BE2C (cell line): ENCODE measurements around the gene DOCK2.
"Not testable (repeated sequence)": the region's sequence is repeated elsewhere in the genome, so short reads cannot be mapped to it uniquely, and the experiment has no call there.

Experiments used
- DNase-seq: peaks from one replicate; pipeline ENCODE4 v3.0.0-alpha.2; 2020
- H3K27me3 ChIP-seq: fragments of 250-450 bp; sonication (Bioruptor Pico); 2 replicates; pipeline ENCODE4 v1.5.1; 2020; ENCODE audit warnings: mild to moderate bottlenecking
- H3K36me3 ChIP-seq: fragments of 250-450 bp; sonication (Bioruptor Pico); 2 replicates; pipeline ENCODE4 v1.5.1; 2020; ENCODE audit warnings: mild to moderate bottlenecking
- H3K4me1 ChIP-seq: fragments of 250-450 bp; sonication (Bioruptor Pico); 2 replicates; pipeline ENCODE4 v1.5.1; 2020
- H3K4me3 ChIP-seq: 2 replicates; pipeline ENCODE4 v1.5.1; 2011; ENCODE audit warnings: low read depth, low read length
- H3K9me3 ChIP-seq: fragments of 250-450 bp; sonication (Bioruptor Pico); 2 replicates; pipeline ENCODE4 v1.5.1; 2020
- TF ChIP-seq, protein P1 (sequence below): IDR thresholded peaks from 2 replicates; pipeline ENCODE4 v1.5.1; 2012; ENCODE audit warnings: mild to moderate bottlenecking, low read depth, low read length

The DOCK2 gene

DNA sequence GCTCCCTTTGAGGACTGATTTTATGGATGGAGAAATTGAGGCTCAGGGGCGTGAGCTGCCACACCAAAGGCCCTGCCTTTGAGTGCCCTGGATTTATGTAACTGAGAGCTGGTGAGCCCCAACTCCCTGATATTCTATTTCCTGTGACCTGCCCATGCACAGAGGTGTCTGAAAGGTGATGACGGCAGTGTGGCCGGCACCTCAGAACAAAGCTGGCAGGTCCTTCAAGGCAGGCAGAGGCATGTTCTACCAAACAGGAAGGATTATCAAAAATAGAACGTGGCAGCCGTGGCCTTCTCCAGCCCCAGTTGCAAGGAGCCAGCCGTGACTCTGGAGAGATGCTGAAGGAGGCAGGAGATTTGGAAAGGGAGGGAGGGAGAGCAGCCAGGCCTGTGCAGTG lies 307.0 kb downstream of the DOCK2 start:
- H3K36me3 ChIP-seq, result no peaks in the 10 kb centered on the region
- no peaks in the 10 kb centered on the region for H3K27me3 ChIP-seq
- H3K4me1 ChIP-seq, result no peaks in the 10 kb centered on the region
- no peak for DNase-seq
- no peak overlapping the region for H3K4me3 ChIP-seq
- TF ChIP-seq, protein P1, sequence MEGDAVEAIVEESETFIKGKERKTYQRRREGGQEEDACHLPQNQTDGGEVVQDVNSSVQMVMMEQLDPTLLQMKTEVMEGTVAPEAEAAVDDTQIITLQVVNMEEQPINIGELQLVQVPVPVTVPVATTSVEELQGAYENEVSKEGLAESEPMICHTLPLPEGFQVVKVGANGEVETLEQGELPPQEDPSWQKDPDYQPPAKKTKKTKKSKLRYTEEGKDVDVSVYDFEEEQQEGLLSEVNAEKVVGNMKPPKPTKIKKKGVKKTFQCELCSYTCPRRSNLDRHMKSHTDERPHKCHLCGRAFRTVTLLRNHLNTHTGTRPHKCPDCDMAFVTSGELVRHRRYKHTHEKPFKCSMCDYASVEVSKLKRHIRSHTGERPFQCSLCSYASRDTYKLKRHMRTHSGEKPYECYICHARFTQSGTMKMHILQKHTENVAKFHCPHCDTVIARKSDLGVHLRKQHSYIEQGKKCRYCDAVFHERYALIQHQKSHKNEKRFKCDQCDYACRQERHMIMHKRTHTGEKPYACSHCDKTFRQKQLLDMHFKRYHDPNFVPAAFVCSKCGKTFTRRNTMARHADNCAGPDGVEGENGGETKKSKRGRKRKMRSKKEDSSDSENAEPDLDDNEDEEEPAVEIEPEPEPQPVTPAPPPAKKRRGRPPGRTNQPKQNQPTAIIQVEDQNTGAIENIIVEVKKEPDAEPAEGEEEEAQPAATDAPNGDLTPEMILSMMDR, result no peak
- H3K9me3 ChIP-seq, result no peaks in the 10 kb centered on the region

DNA sequence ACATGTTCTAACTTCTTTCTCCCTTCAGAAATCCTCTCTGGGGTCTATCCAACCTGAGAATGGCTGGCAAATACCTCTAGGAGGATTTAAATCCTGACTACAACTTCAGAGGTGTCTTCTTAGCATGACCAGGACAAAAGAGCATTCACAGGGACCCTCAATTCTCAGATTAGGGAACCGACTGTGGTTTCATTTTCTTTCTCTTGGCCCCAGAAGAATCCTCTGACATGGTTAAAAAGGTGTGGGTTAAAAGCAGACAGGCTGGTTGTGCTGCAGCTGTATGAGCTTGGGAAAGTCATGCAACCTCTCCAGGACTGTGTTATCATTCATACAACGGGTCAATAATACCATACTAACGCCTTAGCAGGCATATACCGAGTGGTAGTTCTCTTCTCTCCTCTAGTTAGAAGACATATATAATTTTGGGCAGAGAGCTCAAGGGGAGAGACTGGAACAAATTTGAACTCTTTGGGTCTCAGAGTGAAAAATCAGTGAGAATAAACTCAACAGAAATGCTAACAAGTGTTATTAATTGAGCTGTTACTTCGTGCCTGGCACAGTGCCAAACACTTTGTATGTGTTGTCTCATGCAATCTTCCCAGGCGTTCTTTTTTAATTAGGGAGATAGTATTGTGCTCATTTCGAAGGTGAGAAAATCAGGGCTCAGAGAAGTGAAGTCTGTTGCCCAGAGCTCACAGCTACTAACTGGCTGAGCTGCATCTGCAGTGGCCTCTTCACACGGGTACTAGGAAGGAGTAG lies 308.0 kb downstream of the DOCK2 start:
- Histone ChIP-seq H3K4me3 (no peak overlapping the region), H3K27me3 (no peaks in the 10 kb centered on the region), H3K4me1 (no peaks in the 10 kb centered on the region), H3K36me3 (no peaks in the 10 kb centered on the region), H3K9me3 (no peaks in the 10 kb centered on the region)
- DNase-seq, result no peak
- TF ChIP-seq, protein P1, result no peak

DNA sequence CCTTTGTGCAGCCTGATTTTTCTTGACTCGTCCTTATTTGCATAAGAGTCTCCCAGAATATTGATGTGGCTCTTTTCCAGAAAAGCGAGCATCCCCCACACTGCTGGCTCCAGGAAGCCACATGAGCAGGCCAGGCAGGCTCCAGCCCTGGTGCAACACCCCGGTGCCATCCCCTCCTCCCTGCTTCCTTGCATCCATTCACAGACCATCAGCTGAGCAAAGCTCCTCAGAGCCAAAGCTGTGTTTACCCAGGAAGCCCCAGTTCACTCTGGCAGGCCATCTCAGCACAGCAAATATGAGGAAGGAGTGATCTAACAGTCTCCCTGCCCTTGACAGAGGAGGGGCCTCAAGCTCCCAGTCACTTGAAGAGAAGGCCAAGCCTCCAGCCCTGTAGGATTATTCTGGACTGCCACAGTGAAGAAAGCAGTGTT lies 308.8 kb downstream of the DOCK2 start:
- no peaks in the 10 kb centered on the region for H3K36me3 ChIP-seq
- H3K4me1 ChIP-seq, result no peaks in the 10 kb centered on the region
- no peak for DNase-seq
- no peak overlapping the region for H3K4me3 ChIP-seq
- no peaks in the 10 kb centered on the region for H3K27me3 ChIP-seq
- TF ChIP-seq, protein P1, result no peak
- no peaks in the 10 kb centered on the region for H3K9me3 ChIP-seq

DNA sequence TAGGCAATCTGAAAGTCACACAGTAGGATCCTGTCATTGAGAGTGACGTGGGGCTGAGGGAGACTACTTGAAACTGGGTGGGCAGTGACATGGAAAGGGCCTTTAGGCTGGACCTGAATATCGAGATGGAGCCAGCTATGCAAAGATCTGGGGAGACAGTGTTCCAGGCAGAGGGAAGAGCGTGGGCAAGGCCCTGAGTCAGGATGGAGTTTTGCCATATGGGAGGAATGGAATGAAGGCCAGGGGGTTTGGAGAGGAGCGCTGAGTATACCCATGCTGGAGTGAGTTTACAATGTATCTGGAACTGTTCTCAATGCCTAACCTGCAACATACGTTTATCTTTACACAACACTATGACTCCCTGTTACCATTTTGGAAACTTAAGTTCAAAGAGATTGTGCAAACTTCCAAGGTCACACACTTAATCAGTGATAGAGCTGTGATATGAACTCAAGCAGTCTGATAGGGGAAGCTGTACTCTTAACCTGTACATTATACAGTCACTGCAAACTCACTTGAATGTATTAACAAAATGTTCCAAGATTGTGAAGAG lies 309.7 kb downstream of the DOCK2 start:
- no peaks in the 10 kb centered on the region for H3K36me3 ChIP-seq

DNA sequence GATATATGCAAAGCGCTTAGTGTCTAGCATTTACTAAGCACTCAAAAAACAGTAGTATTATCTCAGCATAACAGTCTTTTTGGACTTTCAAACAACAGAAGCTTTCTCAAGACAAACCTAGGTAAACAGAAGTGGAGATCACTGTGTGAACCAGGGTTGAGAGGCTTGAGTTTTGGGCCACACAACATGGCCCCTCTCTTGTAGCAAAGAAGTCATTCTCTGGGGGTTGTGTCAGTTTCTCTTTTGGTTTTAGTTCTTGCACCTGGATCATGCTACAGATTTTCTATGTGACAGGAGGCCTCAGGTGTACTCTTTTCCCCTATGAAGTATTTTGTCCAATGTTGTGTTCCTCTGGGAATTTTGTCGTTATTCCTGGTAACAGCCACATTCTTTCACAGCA lies 313.3 kb downstream of the DOCK2 start:
- Histone ChIP-seq H3K9me3 (no peaks in the 10 kb centered on the region), H3K27me3 (no peaks in the 10 kb centered on the region), H3K36me3 (no peaks in the 10 kb centered on the region), H3K4me1 (no peaks in the 10 kb centered on the region), H3K4me3 (no peak overlapping the region)
- TF ChIP-seq, protein P1, result no peak
- DNase-seq, result no peak

More for the DNA sequence above, 309.7 kb downstream of the DOCK2 start:
- no peak overlapping the region for H3K4me3 ChIP-seq
- TF ChIP-seq, protein P1, result no peak
- H3K4me1 ChIP-seq, result no peaks in the 10 kb centered on the region
- no peaks in the 10 kb centered on the region for H3K27me3 ChIP-seq
- no peak for DNase-seq
- no peaks in the 10 kb centered on the region for H3K9me3 ChIP-seq

DNA sequence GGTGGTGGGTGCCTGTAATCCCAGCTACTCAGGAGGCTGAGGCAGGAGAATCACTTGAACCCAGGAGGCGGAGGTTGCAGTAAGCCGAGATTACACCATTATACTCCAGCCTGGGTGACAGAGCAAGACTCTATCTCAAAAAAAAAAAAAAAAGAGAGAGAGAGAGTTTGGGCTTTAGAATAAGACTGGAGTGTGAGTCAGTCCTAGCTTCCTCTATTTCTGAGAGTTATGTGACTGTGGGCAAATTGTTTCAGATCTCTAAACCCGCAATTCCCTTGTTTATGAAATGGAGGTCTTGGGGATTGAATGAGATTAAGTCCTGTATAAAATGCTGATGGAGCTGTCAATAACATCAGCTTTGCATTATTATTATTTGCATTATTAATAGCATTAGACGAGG lies 316.1 kb downstream of the DOCK2 start:
- not testable (repeated sequence) for H3K4me1 ChIP-seq, H3K4me3 ChIP-seq, DNase-seq, H3K36me3 ChIP-seq, H3K27me3 ChIP-seq, H3K9me3 ChIP-seq
